Measurements from ENCODE around the gene HYLS1.

The HYLS1 gene

DNA sequence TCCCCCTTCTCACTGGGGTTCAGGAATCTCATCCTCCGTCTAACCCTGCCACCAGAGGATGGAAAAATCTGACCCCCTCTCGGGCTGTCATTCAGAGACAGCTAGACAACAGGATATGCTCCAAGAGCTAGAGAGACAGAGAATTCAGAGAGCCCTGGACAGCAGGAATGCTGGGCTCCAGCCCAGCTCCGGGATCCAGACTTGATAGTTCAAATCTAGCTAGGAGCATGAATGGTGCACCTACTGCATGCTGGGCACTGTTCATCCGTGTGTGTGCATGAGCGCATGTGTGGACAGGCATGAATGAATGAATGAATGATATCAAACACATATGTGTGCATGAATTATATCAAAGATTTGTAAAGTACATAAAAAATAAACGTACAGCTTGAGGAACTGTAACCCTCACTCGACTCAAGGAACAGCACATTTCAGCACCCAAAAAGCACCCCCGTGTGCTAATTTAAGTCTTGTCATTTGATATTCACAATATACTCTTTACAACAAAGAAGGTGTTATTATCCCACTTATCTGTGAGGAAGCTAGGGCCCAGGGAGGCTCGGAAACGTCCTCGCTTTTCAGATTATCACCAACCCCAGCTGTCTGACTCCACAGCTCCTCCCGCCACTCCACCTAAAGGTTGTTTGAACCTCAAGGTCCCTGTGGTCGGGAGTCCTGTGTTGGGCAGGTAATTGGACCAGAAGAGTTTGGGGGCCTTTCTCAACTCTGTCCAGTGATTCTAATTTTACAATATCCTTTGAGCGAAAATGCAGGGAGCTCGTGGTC lies 57.7 kb downstream of the HYLS1 start:
- H3K9ac ChIP-seq (ENCODE audit: low read depth, low read length) = no peak overlapping the region
- no peaks in the 10 kb centered on the region for H3K36me3 ChIP-seq (ENCODE audit: insufficient read depth, low read length)
- peaks cover 17% of the 10 kb centered on the region for H3K4me1 ChIP-seq (ENCODE audit: insufficient read depth, low read length)
- H3K9me3 ChIP-seq (ENCODE audit: control insufficient read depth, insufficient read depth, low read length) = no peaks in the 10 kb centered on the region

DNA sequence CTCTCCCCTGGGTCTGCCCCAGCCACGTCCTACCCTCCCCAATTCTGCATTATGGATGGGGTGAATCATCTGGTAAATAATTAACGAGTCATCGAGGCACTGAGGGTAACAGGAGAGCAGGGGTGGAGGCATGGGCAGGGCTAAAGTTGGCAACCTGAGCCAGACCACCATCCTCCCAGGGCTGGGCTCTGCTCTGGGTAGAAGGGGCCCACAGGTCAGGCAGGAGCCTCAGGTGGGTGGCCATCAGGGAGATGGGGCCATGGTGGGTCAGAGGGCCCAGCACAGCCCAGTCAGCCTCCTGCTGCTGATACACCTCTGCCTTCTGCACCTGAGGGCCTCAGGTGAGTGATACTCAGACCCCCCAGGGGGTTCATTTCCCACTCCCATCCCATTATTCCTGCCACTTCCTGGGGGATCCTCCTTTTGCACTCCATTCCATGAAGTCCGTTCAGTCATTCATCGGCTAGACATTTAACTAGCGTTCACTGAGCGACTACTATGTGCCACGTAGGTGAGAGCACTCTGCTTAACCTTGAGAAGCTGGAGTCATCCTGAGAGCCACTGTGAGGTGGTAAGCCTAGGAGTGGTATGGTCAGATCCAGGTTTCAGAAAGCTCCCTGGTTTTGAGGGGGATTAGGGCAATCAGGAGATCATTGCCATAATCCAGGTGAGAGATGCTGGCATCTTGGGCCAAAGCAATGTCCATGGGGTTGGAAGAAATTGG lies 58.5 kb downstream of the HYLS1 start, which contains the start of gene VSIG10L2:
Gene VSIG10L2, plus strand, starts transcription at position 248 of the 724 bp plus-strand sequence. Its CDS starts 12 bp downstream, at position 260.
- Histone ChIP-seq H3K36me3 (ENCODE audit: insufficient read depth, low read length) (no peaks in the 10 kb centered on the region), H3K9me3 (ENCODE audit: control insufficient read depth, insufficient read depth, low read length) (no peaks in the 10 kb centered on the region), H3K4me1 (ENCODE audit: insufficient read depth, low read length) (peaks cover 16% of the 10 kb centered on the region), H3K9ac (ENCODE audit: low read depth, low read length) (no peak within 1 kb of the TSS)

DNA sequence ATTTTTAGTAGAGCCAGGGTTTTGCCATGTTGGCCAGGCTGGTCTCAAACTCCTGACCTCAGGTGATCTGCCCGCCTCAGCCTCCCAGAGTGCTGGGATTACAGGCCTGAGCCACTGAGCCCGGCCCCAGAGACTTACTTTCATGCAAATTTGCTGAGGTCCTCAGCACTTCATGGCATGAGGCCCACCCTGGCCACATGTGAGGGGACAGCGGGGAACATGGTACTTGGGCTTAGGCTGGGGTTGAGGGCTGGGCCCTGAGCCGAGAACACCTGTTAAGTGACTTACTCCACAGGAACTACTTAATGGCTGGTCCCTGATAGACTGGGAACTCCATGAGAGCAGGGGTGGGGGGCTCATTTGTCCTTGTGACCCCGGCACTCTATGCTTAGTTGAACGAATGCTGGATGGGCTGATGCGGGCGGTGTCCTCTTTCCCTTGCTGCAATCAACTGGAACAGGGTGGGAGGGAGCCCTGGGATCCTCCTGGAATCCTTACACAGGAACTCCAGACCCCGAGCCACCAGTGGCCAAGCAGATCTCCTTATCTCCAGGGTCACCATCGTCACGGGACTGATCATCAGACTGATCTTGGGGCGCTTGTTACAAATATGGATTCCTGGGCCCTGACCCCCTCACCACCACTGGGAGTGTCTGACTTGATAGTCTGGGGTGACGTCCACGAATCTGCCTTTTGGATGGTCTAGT lies 59.4 kb downstream of the HYLS1 start:
- no peak overlapping the region for H3K9ac ChIP-seq (ENCODE audit: low read depth, low read length)
- no peaks in the 10 kb centered on the region for H3K36me3 ChIP-seq (ENCODE audit: insufficient read depth, low read length)
- peaks cover 7% of the 10 kb centered on the region; the same call in 1 of the 2 replicates for H3K4me1 ChIP-seq (ENCODE audit: insufficient read depth, low read length)
- H3K9me3 ChIP-seq (ENCODE audit: control insufficient read depth, insufficient read depth, low read length) = no peaks in the 10 kb centered on the region

DNA sequence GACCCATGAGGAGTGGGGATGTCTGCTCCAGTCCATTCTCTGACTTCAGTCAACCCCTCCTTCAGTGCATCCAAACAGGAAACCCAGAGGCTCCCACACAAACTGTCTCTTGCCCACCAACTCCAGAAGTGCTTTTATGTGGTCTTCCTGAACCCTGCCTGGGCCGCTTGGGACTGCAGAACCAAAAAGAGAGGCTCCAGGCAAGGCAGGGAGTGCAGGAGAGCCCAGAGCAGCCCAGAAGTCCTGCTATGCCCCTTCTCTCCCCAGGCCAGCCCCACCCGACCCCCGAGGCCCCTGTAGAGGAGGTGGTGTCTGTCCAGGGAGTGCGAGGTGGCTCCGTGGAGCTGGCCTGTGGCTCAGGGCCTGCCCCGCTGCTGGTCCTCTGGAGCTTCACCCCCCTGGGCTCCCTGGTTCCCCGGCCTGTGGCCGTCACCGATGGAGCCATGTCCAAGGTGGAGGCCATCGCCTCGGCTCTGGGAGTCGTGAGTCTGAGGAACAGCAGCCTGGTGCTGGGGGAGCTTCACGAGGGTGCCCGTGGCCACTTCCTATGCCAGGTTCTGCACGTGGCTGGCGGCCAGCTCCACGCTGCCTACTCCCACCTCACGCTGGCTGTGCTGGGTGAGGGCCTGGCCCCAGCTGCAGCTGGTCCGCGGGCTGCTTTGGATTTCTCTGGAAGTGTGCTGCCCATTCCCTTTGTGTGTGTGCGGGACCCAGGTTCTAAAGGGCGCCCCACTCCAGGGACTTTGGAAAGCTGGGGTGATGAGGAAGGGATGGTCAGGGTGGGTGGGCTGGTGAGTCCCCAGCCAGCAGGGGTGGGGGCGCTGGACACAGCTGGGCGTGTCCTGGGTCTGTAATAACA lies 60.2 kb downstream of the HYLS1 start:
- H3K36me3 ChIP-seq (ENCODE audit: insufficient read depth, low read length) = no peaks in the 10 kb centered on the region
- H3K9ac ChIP-seq (ENCODE audit: low read depth, low read length) = no peak overlapping the region
- no peaks in the 10 kb centered on the region for H3K9me3 ChIP-seq (ENCODE audit: control insufficient read depth, insufficient read depth, low read length)
- H3K4me1 ChIP-seq (ENCODE audit: insufficient read depth, low read length) = peaks cover 3% of the 10 kb centered on the region; the same call in 1 of the 2 replicates

DNA sequence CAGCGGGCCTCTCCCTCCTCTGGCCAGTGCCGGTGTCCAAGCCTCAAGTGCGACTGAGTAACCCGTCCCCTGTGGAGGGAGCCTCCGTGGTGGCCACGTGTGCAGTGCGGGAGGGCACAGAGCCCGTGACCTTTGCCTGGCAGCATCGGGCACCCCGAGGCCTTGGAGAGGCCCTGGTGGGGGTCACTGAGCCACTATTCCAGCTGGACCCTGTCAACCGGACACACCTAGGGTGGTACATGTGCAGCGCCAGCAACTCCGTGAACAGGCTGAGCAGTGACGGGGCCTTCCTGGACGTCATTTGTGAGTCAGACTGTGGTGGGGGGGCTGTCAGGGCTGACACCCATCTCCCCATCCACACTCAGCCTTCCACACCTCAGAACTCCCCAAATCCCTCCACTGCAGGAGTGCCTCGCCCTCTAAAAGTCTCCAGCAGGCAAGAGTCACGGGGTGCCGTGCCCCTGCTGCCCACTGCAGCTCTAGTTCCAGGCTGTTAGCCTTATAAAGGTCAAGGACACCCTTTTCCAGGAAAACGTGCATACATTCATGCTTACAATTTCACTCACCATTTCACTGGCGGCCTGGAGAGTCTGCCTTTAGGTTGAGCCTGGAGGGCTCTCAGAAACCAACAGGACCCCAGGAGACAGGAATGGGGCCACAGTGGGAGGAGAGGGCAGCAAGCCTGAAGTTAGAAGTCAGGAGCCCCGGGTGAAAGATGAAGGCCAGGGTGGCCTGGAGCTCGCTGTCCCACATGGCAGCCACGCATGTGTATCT lies 61.0 kb downstream of the HYLS1 start:
- H3K9ac ChIP-seq (ENCODE audit: low read depth, low read length) = no peak overlapping the region
- H3K4me1 ChIP-seq (ENCODE audit: insufficient read depth, low read length) = peaks cover 3% of the 10 kb centered on the region; the same call in 1 of the 2 replicates
- no peaks in the 10 kb centered on the region for H3K9me3 ChIP-seq (ENCODE audit: control insufficient read depth, insufficient read depth, low read length)
- no peaks in the 10 kb centered on the region for H3K36me3 ChIP-seq (ENCODE audit: insufficient read depth, low read length)

DNA sequence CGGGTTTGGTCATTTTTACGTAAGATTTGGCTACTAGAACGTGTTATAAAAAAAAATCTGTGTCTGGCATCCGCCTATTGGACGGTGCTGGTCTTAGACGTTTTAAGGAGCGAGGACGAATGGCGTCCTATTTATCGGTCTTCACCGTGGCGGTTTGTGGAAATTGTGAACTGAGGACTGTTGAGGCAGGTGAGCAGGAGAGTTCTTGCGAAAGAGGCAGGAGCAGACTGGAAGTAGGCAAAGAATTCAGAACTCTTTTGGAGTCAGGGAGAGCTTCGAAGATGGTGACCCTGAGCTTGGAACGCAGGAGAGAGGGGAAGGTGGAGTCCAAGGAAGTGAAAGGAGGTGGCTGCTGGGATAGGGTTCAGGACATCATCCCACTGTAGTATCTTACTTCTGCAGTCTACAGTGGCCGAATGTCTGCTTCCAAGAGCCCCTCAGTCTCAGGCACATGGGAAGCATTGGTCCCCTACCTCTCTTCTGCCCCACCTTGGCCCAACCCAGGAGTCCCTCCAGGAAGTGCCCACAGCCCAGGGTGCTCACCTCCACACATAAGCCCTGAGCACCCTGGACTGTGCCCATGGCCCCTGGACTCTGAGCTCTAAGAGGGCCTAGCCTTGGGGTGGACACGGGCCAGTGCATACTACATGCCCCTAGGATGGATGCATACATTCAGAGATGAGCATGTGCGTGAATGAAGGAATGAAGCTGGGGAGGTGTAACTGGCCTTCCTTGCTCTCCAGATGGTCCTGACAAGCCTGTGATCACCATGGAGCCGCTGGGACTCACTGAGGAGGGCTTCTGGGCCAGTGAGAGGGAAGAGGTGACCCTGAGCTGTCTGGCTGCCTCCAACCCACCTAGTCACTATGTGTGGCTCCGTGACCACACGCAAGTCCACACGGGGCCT lies 62.1 kb downstream of the HYLS1 start:
- H3K36me3 ChIP-seq (ENCODE audit: insufficient read depth, low read length) = no peaks in the 10 kb centered on the region
- H3K9ac ChIP-seq (ENCODE audit: low read depth, low read length) = no peak overlapping the region
- no peaks in the 10 kb centered on the region for H3K9me3 ChIP-seq (ENCODE audit: control insufficient read depth, insufficient read depth, low read length)
- H3K4me1 ChIP-seq (ENCODE audit: insufficient read depth, low read length) = peaks cover 3% of the 10 kb centered on the region; the same call in 1 of the 2 replicates

DNA sequence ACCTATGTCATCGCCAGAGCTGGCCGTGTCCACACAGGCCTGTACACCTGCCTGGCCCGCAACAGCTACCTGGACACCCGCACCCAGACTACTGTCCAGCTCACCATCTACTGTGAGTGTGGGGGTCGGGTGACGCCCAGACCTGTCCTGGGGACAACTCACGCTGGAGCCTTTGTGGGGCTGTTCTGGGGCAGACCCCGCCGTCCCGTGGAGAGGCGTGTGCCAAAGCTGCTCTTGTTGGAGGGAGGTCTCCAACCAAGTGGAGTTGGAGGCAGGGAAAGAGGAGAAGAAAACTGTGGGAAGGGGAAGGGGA lies 62.7 kb downstream of the HYLS1 start:
- peaks cover 3% of the 10 kb centered on the region; the same call in 1 of the 2 replicates for H3K4me1 ChIP-seq (ENCODE audit: insufficient read depth, low read length)
- no peaks in the 10 kb centered on the region for H3K36me3 ChIP-seq (ENCODE audit: insufficient read depth, low read length)

More for the DNA sequence above, 62.7 kb downstream of the HYLS1 start:
- H3K9me3 ChIP-seq (ENCODE audit: control insufficient read depth, insufficient read depth, low read length) = no peaks in the 10 kb centered on the region
- no peak overlapping the region for H3K9ac ChIP-seq (ENCODE audit: low read depth, low read length)

Measured in ES-I3 (cell line).